Glutamatergic neuron (in vitro differentiated cells): ENCODE data around the gene MID2. TPM values are rescaled to one million over a fixed set of nuclear protein-coding genes. Genes with fewer than 3 reads are reported as not detected.

Source experiments
- DNase-seq: peaks from one replicate; pipeline ENCODE4 v3.0.0; 2022
- H3K27ac Mint-ChIP-seq: one replicate; pipeline ENCODE4 v1.8.0; 2020; ENCODE audit warnings: mild to moderate bottlenecking, mixed read lengths, inconsistent platforms; ENCODE audit not compliant: unreplicated experiment
- H3K27me3 Mint-ChIP-seq: one replicate; pipeline ENCODE4 v1.8.0; 2020; ENCODE audit warnings: mild to moderate bottlenecking, moderate library complexity, mixed read lengths, inconsistent platforms; ENCODE audit not compliant: unreplicated experiment
- H3K36me3 Mint-ChIP-seq: one replicate; pipeline ENCODE4 v1.8.0; 2020; ENCODE audit warnings: mild to moderate bottlenecking, mixed read lengths, inconsistent platforms; ENCODE audit not compliant: unreplicated experiment
- H3K4me1 Mint-ChIP-seq: one replicate; pipeline ENCODE4 v1.8.0; 2020; ENCODE audit warnings: mild to moderate bottlenecking, low read depth, mixed read lengths, inconsistent platforms; ENCODE audit not compliant: unreplicated experiment
- H3K4me3 Mint-ChIP-seq: one replicate; pipeline ENCODE4 v1.8.0; 2020; ENCODE audit warnings: mild to moderate bottlenecking, mixed read lengths, inconsistent platforms; ENCODE audit not compliant: unreplicated experiment
- H3K9me3 Mint-ChIP-seq: one replicate; pipeline ENCODE4 v1.8.0; 2020; ENCODE audit warnings: mild to moderate bottlenecking, moderate library complexity, mixed read lengths, inconsistent platforms; ENCODE audit not compliant: unreplicated experiment
- CTCF ChIP-seq: fragments of 200-600 bp; sonication (generic); IDR thresholded peaks from one replicate; pipeline ENCODE4 v1.5.0; 2021; ENCODE audit not compliant: partially characterized antibody, unreplicated experiment
- total RNA-seq: library from RNA; stranded (reverse); fragmentation: NEBNext Ultra II Directional; extraction: Animal tissue kit (Norgen Biotek cat#: 25700); gene quantifications from one replicate; pipeline ENCODE4 v1.2.1, GENCODE V29; 2021; ENCODE audit not compliant: unreplicated experiment

Gene MID2
- total RNA-seq, 1 donor from 2014 or later, result 5.5 TPM

DNA sequence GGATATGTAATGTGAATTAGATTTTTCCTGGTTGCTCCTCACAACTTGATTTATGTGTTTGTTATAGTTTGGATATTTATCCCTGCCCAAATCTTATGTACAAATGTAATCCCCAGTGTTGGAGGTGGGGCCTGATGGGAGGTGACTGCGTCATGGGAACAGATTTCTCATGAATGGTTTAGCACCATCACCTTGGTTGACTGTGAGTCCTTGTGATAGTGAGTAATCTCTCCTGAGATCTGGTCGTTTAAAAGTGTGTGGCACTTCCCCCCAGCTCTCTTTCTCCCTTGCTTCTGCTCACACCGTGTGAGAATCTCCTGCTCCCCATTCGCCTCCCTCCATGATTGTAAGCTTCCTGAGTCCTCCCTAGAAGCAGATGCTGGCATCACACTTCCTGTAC lies 2.2 kb downstream of the MID2 start:
- DNase-seq, result no peak
- peaks cover 6% of the 10 kb centered on the region for H3K4me1 Mint-ChIP-seq
- no peak overlapping the region for H3K27ac Mint-ChIP-seq
- H3K9me3 Mint-ChIP-seq, result peaks cover 2% of the 10 kb centered on the region
- peaks cover 2% of the 10 kb centered on the region for H3K27me3 Mint-ChIP-seq
- TF ChIP-seq CTCF, result no peak
- H3K36me3 Mint-ChIP-seq, result no peaks in the 10 kb centered on the region
- H3K4me3 Mint-ChIP-seq, result no peak overlapping the region

GRCh38 chrX:107829878-107830277 lies 4.2 kb downstream of the MID2 start:
- no peaks in the 10 kb centered on the region for H3K27me3 Mint-ChIP-seq
- no peaks in the 10 kb centered on the region for H3K36me3 Mint-ChIP-seq
- H3K4me3 Mint-ChIP-seq, result no peak overlapping the region
- no peak for DNase-seq
- H3K9me3 Mint-ChIP-seq, result no peaks in the 10 kb centered on the region
- H3K27ac Mint-ChIP-seq, result no peak overlapping the region
- no peak for TF ChIP-seq CTCF
- peaks cover 6% of the 10 kb centered on the region for H3K4me1 Mint-ChIP-seq

DNA sequence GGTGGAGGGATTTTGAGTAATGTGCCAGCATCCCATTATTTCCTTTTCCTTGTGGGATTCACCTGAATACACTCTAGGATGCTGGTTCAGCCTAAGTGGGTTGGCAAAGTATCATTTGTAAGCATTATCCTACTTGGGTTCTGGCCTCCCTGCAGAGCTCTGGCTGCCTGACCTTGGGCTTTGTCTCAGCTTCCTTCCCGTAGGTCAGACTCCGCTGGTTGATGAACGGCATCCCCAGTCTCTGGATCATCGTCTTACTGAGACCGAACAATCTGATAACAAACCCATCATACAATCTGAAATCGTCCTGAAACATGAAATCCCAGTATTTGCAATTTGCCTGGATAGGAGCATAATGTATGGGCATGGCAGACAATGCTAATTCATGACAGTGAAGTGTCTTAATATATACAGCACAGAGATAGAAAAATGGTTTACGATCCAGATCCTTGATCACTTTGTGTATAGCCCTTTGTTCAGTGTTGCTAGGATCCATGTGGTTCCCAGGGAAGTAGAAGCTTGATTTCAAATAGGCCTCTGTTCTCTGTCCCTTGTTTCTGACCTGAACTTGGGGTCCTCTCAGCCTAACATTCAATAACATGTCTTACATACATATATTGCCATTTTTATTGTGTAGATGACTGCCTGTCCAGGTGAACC lies 5.5 kb downstream of the MID2 start:
- TF ChIP-seq CTCF, result no peak
- Mint-ChIP-seq H3K9me3 (no peaks in the 10 kb centered on the region), H3K36me3 (no peaks in the 10 kb centered on the region), H3K4me3 (no peak overlapping the region), H3K27me3 (no peaks in the 10 kb centered on the region), H3K27ac (no peak overlapping the region), H3K4me1 (peaks cover 6% of the 10 kb centered on the region)
- DNase-seq, result no peak

GRCh38 chrX:107834275-107835201 lies 8.9 kb downstream of the MID2 start:
- H3K27ac Mint-ChIP-seq, result no peak overlapping the region
- no peak for TF ChIP-seq CTCF
- H3K27me3 Mint-ChIP-seq, result no peaks in the 10 kb centered on the region
- no peaks in the 10 kb centered on the region for H3K36me3 Mint-ChIP-seq
- peaks cover 2% of the 10 kb centered on the region for H3K9me3 Mint-ChIP-seq
- H3K4me3 Mint-ChIP-seq, result no peak overlapping the region
- no peak for DNase-seq
- H3K4me1 Mint-ChIP-seq, result no peaks in the 10 kb centered on the region

GRCh38 chrX:107836958-107837357 lies 11.3 kb downstream of the MID2 start:
- H3K4me3 Mint-ChIP-seq, result no peak overlapping the region
- peaks cover 2% of the 10 kb centered on the region for H3K27me3 Mint-ChIP-seq
- TF ChIP-seq CTCF, result no peak
- no peak for DNase-seq
- H3K4me1 Mint-ChIP-seq, result no peaks in the 10 kb centered on the region
- H3K9me3 Mint-ChIP-seq, result peaks cover 2% of the 10 kb centered on the region
- H3K27ac Mint-ChIP-seq, result no peak overlapping the region
- H3K36me3 Mint-ChIP-seq, result no peaks in the 10 kb centered on the region
